Measurements from ENCODE around the gene GOT2.

DNA sequence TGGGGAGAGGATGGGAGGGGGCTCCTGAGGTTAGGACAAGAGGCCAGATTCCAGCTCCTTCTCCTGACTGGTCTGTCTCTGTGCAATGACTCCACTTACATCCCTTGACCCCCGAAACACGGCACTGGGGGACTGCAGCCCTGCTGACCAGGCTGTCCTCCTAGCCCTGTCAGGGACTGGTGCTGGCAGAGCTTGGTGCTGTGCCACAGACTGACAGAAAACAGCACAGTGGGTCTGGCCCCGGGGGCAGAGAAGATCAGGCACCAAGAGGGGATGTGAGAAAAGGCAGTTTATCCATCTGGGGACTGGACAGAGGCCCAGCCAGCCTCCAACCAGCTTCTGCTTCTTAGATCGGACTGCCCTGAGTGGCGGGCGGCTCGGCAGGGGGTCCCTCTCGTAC is 68.9 kb downstream of the GOT2 start:
- TF ChIP-seq, protein P1, sequence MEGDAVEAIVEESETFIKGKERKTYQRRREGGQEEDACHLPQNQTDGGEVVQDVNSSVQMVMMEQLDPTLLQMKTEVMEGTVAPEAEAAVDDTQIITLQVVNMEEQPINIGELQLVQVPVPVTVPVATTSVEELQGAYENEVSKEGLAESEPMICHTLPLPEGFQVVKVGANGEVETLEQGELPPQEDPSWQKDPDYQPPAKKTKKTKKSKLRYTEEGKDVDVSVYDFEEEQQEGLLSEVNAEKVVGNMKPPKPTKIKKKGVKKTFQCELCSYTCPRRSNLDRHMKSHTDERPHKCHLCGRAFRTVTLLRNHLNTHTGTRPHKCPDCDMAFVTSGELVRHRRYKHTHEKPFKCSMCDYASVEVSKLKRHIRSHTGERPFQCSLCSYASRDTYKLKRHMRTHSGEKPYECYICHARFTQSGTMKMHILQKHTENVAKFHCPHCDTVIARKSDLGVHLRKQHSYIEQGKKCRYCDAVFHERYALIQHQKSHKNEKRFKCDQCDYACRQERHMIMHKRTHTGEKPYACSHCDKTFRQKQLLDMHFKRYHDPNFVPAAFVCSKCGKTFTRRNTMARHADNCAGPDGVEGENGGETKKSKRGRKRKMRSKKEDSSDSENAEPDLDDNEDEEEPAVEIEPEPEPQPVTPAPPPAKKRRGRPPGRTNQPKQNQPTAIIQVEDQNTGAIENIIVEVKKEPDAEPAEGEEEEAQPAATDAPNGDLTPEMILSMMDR (IDR thresholded peaks at IDR 0.05) = no peak
- TF ChIP-seq, protein P2, sequence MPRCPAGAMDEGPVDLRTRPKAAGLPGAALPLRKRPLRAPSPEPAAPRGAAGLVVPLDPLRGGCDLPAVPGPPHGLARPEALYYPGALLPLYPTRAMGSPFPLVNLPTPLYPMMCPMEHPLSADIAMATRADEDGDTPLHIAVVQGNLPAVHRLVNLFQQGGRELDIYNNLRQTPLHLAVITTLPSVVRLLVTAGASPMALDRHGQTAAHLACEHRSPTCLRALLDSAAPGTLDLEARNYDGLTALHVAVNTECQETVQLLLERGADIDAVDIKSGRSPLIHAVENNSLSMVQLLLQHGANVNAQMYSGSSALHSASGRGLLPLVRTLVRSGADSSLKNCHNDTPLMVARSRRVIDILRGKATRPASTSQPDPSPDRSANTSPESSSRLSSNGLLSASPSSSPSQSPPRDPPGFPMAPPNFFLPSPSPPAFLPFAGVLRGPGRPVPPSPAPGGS (IDR thresholded peaks at IDR 0.05) = no peak
- TF ChIP-seq CHD2 (IDR thresholded peaks at IDR 0.05; ENCODE audit: low read length, partially characterized antibody) = no peak
- TF ChIP-seq POLR2AphosphoS2 (conservative IDR thresholded peaks at IDR 0.05; ENCODE audit: low read length) = no peak
- TF ChIP-seq CHD4 (IDR thresholded peaks at IDR 0.05; ENCODE audit: borderline replicate concordance) = no peak
- no peak for TF ChIP-seq ESRRA (IDR thresholded peaks at IDR 0.05; ENCODE audit: borderline replicate concordance, low read length)

All from A549 (cell line).